Glutamatergic neuron (in vitro differentiated cells): ENCODE data around the gene NFIA. TPM values are rescaled to one million over a fixed set of nuclear protein-coding genes. Genes with fewer than 3 reads are reported as not detected.

ENCODE experiments used
- DNase-seq: peaks from one replicate; pipeline ENCODE4 v3.0.0; 2022
- H3K27ac Mint-ChIP-seq: one replicate; pipeline ENCODE4 v1.8.0; 2020; ENCODE audit warnings: mild to moderate bottlenecking, mixed read lengths, inconsistent platforms; ENCODE audit not compliant: unreplicated experiment
- H3K27me3 Mint-ChIP-seq: one replicate; pipeline ENCODE4 v1.8.0; 2020; ENCODE audit warnings: mild to moderate bottlenecking, moderate library complexity, mixed read lengths, inconsistent platforms; ENCODE audit not compliant: unreplicated experiment
- H3K36me3 Mint-ChIP-seq: one replicate; pipeline ENCODE4 v1.8.0; 2020; ENCODE audit warnings: mild to moderate bottlenecking, mixed read lengths, inconsistent platforms; ENCODE audit not compliant: unreplicated experiment
- H3K4me1 Mint-ChIP-seq: one replicate; pipeline ENCODE4 v1.8.0; 2020; ENCODE audit warnings: mild to moderate bottlenecking, low read depth, mixed read lengths, inconsistent platforms; ENCODE audit not compliant: unreplicated experiment
- H3K4me3 Mint-ChIP-seq: one replicate; pipeline ENCODE4 v1.8.0; 2020; ENCODE audit warnings: mild to moderate bottlenecking, mixed read lengths, inconsistent platforms; ENCODE audit not compliant: unreplicated experiment
- H3K9me3 Mint-ChIP-seq: one replicate; pipeline ENCODE4 v1.8.0; 2020; ENCODE audit warnings: mild to moderate bottlenecking, moderate library complexity, mixed read lengths, inconsistent platforms; ENCODE audit not compliant: unreplicated experiment
- CTCF ChIP-seq: fragments of 200-600 bp; sonication (generic); IDR thresholded peaks from one replicate; pipeline ENCODE4 v1.5.0; 2021; ENCODE audit not compliant: partially characterized antibody, unreplicated experiment
- total RNA-seq: library from RNA; stranded (reverse); fragmentation: NEBNext Ultra II Directional; extraction: Animal tissue kit (Norgen Biotek cat#: 25700); gene quantifications from one replicate; pipeline ENCODE4 v1.2.1, GENCODE V29; 2021; ENCODE audit not compliant: unreplicated experiment

Gene NFIA
- total RNA-seq, 1 donor from 2014 or later, result 16.4 TPM

DNA sequence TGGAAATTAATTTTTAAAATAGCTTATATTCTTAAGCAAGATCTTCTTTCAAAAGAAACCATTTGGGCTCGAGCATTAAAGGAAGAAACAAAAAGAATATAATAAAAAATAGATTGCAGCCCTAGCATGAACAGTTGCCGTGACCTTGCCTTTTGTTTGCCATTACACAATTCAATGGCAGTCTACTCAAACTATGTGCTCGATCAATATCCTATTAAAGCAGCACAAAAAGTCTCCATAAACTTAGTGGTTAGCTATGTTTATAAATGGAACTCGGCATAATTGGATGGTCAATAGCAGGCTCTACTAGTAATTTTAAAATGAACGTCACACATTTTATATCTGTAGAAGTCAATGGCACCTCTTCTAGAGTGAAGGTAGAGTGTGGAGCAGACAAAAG lies 256.5 kb downstream of the NFIA start:
- H3K4me3 Mint-ChIP-seq, result no peak overlapping the region
- no peaks in the 10 kb centered on the region for H3K36me3 Mint-ChIP-seq
- no peak for TF ChIP-seq CTCF
- H3K9me3 Mint-ChIP-seq, result peaks cover 1% of the 10 kb centered on the region
- H3K4me1 Mint-ChIP-seq, result peaks cover 33% of the 10 kb centered on the region
- DNase-seq, result no peak
- H3K27me3 Mint-ChIP-seq, result no peaks in the 10 kb centered on the region
- no peak overlapping the region for H3K27ac Mint-ChIP-seq

DNA sequence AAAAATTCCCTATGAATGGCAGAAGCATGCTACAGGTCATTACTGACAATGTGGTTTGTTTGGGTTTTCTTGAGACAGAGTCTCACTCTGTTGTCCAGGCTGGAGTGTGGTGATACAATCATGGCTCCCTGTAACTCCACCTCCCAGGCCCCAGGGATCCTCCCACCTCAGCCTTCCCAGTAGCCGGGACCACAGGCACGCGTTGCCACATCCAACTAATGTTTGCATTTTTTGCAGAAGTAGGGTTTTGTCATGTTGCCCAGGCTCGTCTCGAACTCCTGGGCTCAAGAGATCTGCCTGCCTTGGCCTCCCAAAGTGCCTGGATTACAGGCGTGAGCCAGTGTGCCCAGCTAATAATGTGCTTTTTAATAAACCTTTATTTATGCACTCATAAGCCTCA lies 259.1 kb downstream of the NFIA start:
- H3K4me1 Mint-ChIP-seq, result peaks cover 29% of the 10 kb centered on the region

GRCh38 chr1:61343734-61344420 lies 261.5 kb downstream of the NFIA start:
- Mint-ChIP-seq H3K4me1 (peaks cover 8% of the 10 kb centered on the region), H3K27ac (no peak overlapping the region), H3K4me3 (no peak overlapping the region), H3K36me3 (no peaks in the 10 kb centered on the region), H3K9me3 (no peaks in the 10 kb centered on the region), H3K27me3 (peaks cover 3% of the 10 kb centered on the region)
- no peak for DNase-seq
- no peak for TF ChIP-seq CTCF

More for the DNA sequence above, 259.1 kb downstream of the NFIA start:
- Mint-ChIP-seq H3K36me3 (no peaks in the 10 kb centered on the region), H3K27me3 (no peaks in the 10 kb centered on the region), H3K9me3 (no peaks in the 10 kb centered on the region), H3K4me3 (no peak overlapping the region), H3K27ac (no peak overlapping the region)
- no peak for TF ChIP-seq CTCF
- DNase-seq, result no peak

GRCh38 chr1:61344696-61345095 lies 262.3 kb downstream of the NFIA start:
- no peak for DNase-seq
- Mint-ChIP-seq H3K4me1 (peaks cover 8% of the 10 kb centered on the region), H3K27me3 (peaks cover 3% of the 10 kb centered on the region), H3K9me3 (no peaks in the 10 kb centered on the region), H3K27ac (no peak overlapping the region), H3K4me3 (no peak overlapping the region), H3K36me3 (no peaks in the 10 kb centered on the region)
- no peak for TF ChIP-seq CTCF

GRCh38 chr1:61348025-61348665 lies 265.8 kb downstream of the NFIA start:
- Mint-ChIP-seq H3K9me3 (no peaks in the 10 kb centered on the region), H3K36me3 (no peaks in the 10 kb centered on the region), H3K4me1 (peaks cover 3% of the 10 kb centered on the region), H3K27me3 (peaks cover 3% of the 10 kb centered on the region), H3K4me3 (no peak overlapping the region), H3K27ac (no peak overlapping the region)
- no peak for DNase-seq
- no peak for TF ChIP-seq CTCF
